Measurements from ENCODE around the gene TGFBR2.

Gene TGFBR2

DNA sequence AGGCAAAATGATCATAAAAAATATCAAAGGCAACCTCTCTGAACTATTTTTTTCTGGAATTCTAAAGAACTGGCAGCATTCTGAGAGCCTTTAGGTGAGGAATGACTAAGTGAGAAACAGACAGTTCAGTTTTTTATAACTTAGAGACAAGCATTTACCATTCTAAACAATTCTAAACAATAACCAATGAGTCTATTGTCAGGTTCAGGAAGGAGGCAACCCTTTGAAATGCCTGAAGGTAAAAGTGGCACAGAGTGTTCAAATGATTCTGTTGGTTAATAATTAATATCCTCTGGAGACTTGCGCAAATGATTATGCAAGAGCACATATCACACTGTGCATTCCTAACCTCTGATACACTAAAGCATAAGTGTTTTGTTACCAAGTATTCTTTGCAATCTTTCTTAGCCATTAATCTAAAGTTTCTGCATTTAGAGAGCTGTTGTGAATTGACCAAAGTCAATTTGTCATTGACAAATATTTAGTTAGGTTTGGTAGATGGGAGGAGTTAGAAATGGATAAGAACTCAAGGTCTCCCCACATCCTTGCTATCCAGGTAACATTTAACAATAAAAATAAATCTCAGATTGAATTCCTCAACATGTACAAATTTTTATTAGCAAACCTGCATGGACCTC is 9.2 kb upstream of the TGFBR2 start:
- TF ChIP-seq, protein P1, sequence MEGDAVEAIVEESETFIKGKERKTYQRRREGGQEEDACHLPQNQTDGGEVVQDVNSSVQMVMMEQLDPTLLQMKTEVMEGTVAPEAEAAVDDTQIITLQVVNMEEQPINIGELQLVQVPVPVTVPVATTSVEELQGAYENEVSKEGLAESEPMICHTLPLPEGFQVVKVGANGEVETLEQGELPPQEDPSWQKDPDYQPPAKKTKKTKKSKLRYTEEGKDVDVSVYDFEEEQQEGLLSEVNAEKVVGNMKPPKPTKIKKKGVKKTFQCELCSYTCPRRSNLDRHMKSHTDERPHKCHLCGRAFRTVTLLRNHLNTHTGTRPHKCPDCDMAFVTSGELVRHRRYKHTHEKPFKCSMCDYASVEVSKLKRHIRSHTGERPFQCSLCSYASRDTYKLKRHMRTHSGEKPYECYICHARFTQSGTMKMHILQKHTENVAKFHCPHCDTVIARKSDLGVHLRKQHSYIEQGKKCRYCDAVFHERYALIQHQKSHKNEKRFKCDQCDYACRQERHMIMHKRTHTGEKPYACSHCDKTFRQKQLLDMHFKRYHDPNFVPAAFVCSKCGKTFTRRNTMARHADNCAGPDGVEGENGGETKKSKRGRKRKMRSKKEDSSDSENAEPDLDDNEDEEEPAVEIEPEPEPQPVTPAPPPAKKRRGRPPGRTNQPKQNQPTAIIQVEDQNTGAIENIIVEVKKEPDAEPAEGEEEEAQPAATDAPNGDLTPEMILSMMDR (IDR thresholded peaks at IDR 0.05): no peak
- no peak overlapping the region for H3K4me3 Mint-ChIP-seq
- H3K27ac Mint-ChIP-seq: no peak overlapping the region
- DNase-seq: no peak
- H3K36me3 Mint-ChIP-seq (ENCODE audit: low read depth): no peaks in the 10 kb centered on the region
- no peaks in the 10 kb centered on the region for H3K27me3 Mint-ChIP-seq (ENCODE audit: low read depth, poor library complexity)
- no peaks in the 10 kb centered on the region for H3K4me1 Mint-ChIP-seq
- H3K9me3 Mint-ChIP-seq: no peaks in the 10 kb centered on the region

DNA sequence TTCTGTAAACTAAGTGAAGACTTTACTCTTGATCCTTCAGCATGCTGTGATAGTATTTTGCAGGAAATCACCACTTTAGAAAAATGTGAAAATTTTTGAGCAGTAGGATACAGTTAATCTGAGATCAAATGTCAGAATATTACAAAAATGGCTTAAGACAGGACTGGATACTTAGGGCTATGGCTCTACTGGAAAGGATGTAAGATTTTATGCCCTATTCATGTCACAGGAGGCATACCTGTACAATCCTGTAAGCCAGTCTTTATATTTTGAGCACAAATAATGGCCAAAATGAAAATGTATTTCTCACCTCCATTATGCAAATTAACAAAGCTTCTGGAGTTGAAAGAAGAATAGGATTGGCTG is 8.6 kb upstream of the TGFBR2 start:
- H3K4me3 Mint-ChIP-seq: no peak overlapping the region
- no peaks in the 10 kb centered on the region for H3K9me3 Mint-ChIP-seq
- no peak overlapping the region for H3K27ac Mint-ChIP-seq
- H3K27me3 Mint-ChIP-seq (ENCODE audit: low read depth, poor library complexity): no peaks in the 10 kb centered on the region
- no peaks in the 10 kb centered on the region for H3K4me1 Mint-ChIP-seq
- no peak for DNase-seq
- TF ChIP-seq, protein P1 (IDR thresholded peaks at IDR 0.05): no peak
- no peaks in the 10 kb centered on the region for H3K36me3 Mint-ChIP-seq (ENCODE audit: low read depth)

DNA sequence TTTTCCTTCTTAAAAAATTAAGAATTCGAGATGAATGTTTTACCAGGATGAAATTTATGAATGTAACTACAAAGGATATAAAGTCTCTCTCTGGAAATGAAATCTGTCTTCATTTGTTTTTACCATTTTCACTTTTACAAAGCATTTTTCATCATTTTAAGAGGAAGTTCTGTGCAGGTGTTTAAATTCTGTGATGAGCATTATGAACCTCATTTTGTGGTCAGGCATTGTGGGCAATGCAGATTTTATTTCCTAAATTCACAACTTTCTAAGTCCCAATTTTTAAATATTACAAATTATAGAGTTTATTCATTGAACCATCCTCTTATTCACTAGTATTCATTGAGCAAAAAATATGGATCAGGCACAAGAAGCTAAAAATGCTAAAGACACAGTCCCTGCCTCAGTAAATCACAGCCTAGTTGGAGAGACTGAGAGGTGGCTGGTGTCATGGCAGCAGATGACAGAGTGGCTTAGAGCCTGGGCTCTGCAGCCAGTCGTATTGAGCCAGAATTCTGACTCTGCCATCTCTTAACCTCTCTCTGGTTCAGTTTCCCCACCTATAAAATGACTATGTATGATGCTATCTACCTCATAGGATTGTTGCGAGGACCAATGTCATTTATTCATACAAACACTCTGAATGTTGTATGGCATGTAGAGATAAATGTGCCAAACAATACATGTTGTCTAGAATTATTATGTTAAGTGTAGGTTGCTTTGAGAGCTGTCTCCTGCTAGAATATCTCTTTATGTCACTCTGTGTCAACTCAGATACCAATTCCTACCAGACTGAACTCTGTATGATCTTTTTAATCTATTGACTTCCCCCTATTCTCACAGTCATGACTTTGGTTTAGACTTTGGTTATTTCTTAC is 7.5 kb upstream of the TGFBR2 start:
- no peak overlapping the region for H3K27ac Mint-ChIP-seq

DNA sequence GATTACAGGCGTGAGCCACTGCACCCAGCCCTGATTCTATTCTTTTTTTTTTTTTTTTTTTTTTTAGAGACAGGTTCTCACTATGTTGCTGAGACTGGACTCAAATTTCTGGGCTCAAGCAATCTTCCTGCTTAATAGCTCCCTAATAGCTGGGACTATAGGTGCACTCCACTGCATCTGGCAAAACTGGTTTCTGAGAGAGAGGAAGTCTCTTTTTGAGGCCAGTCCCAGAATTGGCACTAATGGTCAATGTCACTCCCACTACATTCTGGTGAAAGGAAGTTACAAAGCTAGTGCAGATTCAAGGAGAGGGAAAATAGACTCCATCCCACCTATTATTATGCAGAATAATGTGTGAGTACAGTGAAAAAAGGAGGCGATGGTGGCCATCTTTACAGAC is 5.8 kb upstream of the TGFBR2 start:
- no peak overlapping the region for H3K27ac Mint-ChIP-seq
- H3K4me3 Mint-ChIP-seq: no peak overlapping the region
- TF ChIP-seq, protein P1 (IDR thresholded peaks at IDR 0.05): no peak
- H3K36me3 Mint-ChIP-seq (ENCODE audit: low read depth): no peaks in the 10 kb centered on the region
- no peak for DNase-seq
- H3K9me3 Mint-ChIP-seq: no peaks in the 10 kb centered on the region
- peaks cover 12% of the 10 kb centered on the region for H3K27me3 Mint-ChIP-seq (ENCODE audit: low read depth, poor library complexity)
- H3K4me1 Mint-ChIP-seq: peaks cover 3% of the 10 kb centered on the region

More for the DNA sequence above, 7.5 kb upstream of the TGFBR2 start:
- Mint-ChIP-seq H3K4me3 (no peak overlapping the region), H3K4me1 (no peaks in the 10 kb centered on the region), H3K27me3 (ENCODE audit: low read depth, poor library complexity) (peaks cover 3% of the 10 kb centered on the region), H3K36me3 (ENCODE audit: low read depth) (no peaks in the 10 kb centered on the region), H3K9me3 (no peaks in the 10 kb centered on the region)
- DNase-seq: no peak
- TF ChIP-seq, protein P1 (IDR thresholded peaks at IDR 0.05): no peak

DNA sequence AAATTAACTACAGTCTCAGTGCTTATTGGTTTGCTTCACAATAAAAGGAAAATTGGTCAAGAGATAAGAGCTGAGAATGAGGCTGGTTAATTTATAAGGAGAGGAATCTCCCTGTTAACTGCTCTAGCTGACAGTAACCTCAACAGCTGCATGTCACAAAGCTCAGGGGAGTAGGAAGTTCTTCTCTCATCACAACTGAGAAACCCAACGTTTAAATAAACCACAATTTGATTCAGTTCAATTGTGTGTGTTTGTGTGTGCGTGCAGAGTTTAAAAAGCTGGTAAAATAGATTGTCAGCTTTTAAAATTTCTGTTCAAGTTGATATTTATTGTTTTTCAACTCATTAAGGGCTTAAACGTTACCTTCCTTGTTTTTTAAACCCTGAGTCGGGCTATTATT is 3.5 kb upstream of the TGFBR2 start:
- Mint-ChIP-seq H3K27me3 (ENCODE audit: low read depth, poor library complexity) (peaks cover 21% of the 10 kb centered on the region), H3K27ac (no peak overlapping the region), H3K4me1 (peaks cover 12% of the 10 kb centered on the region), H3K36me3 (ENCODE audit: low read depth) (no peaks in the 10 kb centered on the region), H3K4me3 (no peak overlapping the region), H3K9me3 (no peaks in the 10 kb centered on the region)
- TF ChIP-seq, protein P1 (IDR thresholded peaks at IDR 0.05): no peak
- DNase-seq: no peak

Measured in nephron progenitor cell (in vitro differentiated cells).